ENCODE measurements around the gene FAM186B. TPM values are rescaled to one million over a fixed set of nuclear protein-coding genes. Genes with fewer than 3 reads are reported as not detected.

FAM186B gene
- polyA plus RNA-seq, 3 donors = not detected

DNA sequence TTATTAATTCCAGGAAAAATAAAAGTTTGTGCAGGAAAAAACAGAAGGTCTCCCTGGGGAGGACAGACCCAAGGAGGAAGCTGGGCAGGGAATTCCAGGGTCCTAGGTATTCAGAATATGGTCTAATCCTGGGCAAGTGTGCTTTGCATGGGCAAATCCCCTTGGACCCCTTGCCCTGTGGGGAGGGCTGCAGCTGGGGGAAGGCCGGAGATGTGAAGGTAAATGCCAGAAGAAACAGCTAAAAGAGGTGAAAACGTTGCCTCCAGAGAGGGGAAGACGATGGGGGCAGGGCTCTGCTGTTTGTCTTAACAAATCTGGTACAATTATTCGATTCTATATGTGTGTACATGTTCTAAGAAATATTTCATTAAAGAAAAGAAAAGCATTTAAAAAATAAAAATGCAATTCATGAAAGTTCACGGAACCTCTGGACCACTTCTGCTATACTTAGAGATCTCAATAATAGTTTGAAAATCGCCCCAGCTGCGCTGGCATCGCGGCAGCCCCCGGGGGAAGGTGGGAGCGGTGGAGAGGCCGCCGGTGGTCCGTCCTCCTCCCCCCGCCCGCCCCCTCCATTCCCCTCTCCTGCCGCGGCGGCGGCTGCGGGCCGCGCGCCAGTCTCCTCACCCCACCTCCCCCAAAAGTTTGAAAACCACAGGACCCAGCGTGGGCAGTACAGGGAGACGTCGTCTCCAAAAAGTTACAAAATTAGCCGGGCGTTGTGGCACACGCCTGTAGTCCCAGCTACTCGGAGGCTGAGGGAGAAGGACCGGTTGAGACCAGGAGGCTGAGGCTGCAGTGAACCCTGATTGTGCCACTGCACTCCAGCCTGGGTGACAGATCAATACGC is 16.4 kb upstream of the FAM186B start:
- peak overlapping the region; percentile 94 for H3K4me2 ChIP-seq (replicated peaks; ENCODE audit: extremely low read depth, low read length, poor library complexity, severe bottlenecking)
- H3K27ac ChIP-seq (ENCODE audit: low read depth in 1 of 2, low read length in 2 of 2) = no peak overlapping the region
- H2AFZ ChIP-seq (ENCODE audit: insufficient read depth, low read depth, low read length, poor library complexity, severe bottlenecking) = peak overlapping the region; percentile 84
- Mint-ChIP-seq H3K9me3 (peaks cover 0 to 6% (median 2%) of the 10 kb centered on the region in 7 donors), H3K36me3 (no peaks in the 10 kb centered on the region), H3K4me3 (peak overlapping the region; percentile 86 to 94), H3K27ac (no peak overlapping the region), H3K27me3 (ENCODE audit: low read depth in 3 of 3) (peaks cover 42 to 64% (median 53%) of the 10 kb centered on the region in 3 donors), H3K4me1 (peaks cover 26% of the 10 kb centered on the region)
- H3K9me3 ChIP-seq (replicated peaks in 1 of 2; ENCODE audit: control insufficient read depth in 1 of 2, insufficient read depth in 1 of 2, low read length in 2 of 2) = no peaks in the 10 kb centered on the region
- WGBS (ENCODE audit: insufficient coverage) = 2% methylated on average over 13 of the region's 33 CpGs
- no peaks in the 10 kb centered on the region for H3K79me2 ChIP-seq (ENCODE audit: insufficient read depth, low read length)
- H3K4me3 ChIP-seq (replicated peaks in 1 of 3; ENCODE audit: low read depth in 2 of 3, low read length in 3 of 3) = peak overlapping the region in 2 of 3 experiments; percentile 51 to 82
- peaks cover 18 to 22% of the 10 kb centered on the region in 2 donors for H3K4me1 ChIP-seq (ENCODE audit: control insufficient read depth in 1 of 2, insufficient read depth in 2 of 2, low read length in 2 of 2)
- peaks cover 15 to 51% of the 10 kb centered on the region in 2 donors for H3K27me3 ChIP-seq (ENCODE audit: control insufficient read depth in 2 of 2, insufficient read depth in 2 of 2, low read length in 2 of 2)
- intact Hi-C loops (cut with micrococcal nuclease) = no loop called here
- H4K20me1 ChIP-seq (ENCODE audit: insufficient read depth, low read length) = no peaks in the 10 kb centered on the region
- DNase-seq = no peak
- TF ChIP-seq, protein P1, sequence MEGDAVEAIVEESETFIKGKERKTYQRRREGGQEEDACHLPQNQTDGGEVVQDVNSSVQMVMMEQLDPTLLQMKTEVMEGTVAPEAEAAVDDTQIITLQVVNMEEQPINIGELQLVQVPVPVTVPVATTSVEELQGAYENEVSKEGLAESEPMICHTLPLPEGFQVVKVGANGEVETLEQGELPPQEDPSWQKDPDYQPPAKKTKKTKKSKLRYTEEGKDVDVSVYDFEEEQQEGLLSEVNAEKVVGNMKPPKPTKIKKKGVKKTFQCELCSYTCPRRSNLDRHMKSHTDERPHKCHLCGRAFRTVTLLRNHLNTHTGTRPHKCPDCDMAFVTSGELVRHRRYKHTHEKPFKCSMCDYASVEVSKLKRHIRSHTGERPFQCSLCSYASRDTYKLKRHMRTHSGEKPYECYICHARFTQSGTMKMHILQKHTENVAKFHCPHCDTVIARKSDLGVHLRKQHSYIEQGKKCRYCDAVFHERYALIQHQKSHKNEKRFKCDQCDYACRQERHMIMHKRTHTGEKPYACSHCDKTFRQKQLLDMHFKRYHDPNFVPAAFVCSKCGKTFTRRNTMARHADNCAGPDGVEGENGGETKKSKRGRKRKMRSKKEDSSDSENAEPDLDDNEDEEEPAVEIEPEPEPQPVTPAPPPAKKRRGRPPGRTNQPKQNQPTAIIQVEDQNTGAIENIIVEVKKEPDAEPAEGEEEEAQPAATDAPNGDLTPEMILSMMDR (IDR thresholded peaks at IDR 0.05) = no peak
- H3K36me3 ChIP-seq (replicated peaks in 1 of 2; ENCODE audit: control insufficient read depth in 1 of 2, insufficient read depth in 2 of 2, low read length in 2 of 2) = no peaks in the 10 kb centered on the region
- no peak overlapping the region for H3K9ac ChIP-seq (ENCODE audit: insufficient read depth, low read length, poor library complexity, severe bottlenecking)

DNA sequence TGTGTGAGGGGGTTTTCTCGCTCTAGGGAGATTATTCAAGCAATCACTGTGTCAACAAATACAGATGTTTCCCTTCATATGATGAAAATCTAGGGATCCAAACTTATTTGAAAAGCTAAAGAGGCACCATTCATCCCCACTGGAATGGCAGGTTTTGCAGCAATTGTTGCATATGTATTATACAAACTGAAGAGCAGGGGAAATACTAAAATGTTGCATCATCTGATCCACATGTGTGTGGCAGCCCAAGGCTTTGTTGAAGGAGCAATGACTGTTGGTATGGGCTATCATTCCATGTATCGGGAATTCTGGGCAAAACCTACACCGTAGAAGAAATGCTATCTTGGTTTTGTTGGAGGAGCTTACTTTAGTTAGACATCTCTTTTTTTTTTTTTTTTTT is 13.8 kb upstream of the FAM186B start:
- DNase-seq = no peak
- peaks cover 45 to 67% (median 55%) of the 10 kb centered on the region in 3 donors for H3K27me3 Mint-ChIP-seq (ENCODE audit: low read depth in 3 of 3)
- intact Hi-C loops (cut with micrococcal nuclease) = no loop called here
- peak overlapping the region in 1 of 2 donors; percentile 68 for H3K4me3 Mint-ChIP-seq
- no peak overlapping the region for H3K27ac Mint-ChIP-seq
- Histone ChIP-seq H4K20me1 (ENCODE audit: insufficient read depth, low read length) (no peaks in the 10 kb centered on the region), H3K9me3 (replicated peaks in 1 of 2; ENCODE audit: control insufficient read depth in 1 of 2, insufficient read depth in 1 of 2, low read length in 2 of 2) (peaks cover 0 to 3% of the 10 kb centered on the region in 2 donors), H3K4me3 (replicated peaks in 1 of 3; ENCODE audit: low read depth in 2 of 3, low read length in 3 of 3) (no peak overlapping the region), H3K36me3 (replicated peaks in 1 of 2; ENCODE audit: control insufficient read depth in 1 of 2, insufficient read depth in 2 of 2, low read length in 2 of 2) (no peaks in the 10 kb centered on the region), H3K27ac (ENCODE audit: low read depth in 1 of 2, low read length in 2 of 2) (no peak overlapping the region), H3K27me3 (ENCODE audit: control insufficient read depth in 2 of 2, insufficient read depth in 2 of 2, low read length in 2 of 2) (peaks cover 15 to 54% of the 10 kb centered on the region in 2 donors), H3K9ac (ENCODE audit: insufficient read depth, low read length, poor library complexity, severe bottlenecking) (no peak overlapping the region), H2AFZ (ENCODE audit: insufficient read depth, low read depth, low read length, poor library complexity, severe bottlenecking) (no peak overlapping the region), H3K4me2 (replicated peaks; ENCODE audit: extremely low read depth, low read length, poor library complexity, severe bottlenecking) (no peak overlapping the region), H3K79me2 (ENCODE audit: insufficient read depth, low read length) (no peaks in the 10 kb centered on the region), H3K4me1 (ENCODE audit: control insufficient read depth in 1 of 2, insufficient read depth in 2 of 2, low read length in 2 of 2) (peaks cover 18 to 22% of the 10 kb centered on the region in 2 donors)
- WGBS (ENCODE audit: insufficient coverage) = no CpG with 5 or more reads among the region's 3 CpGs
- H3K4me1 Mint-ChIP-seq = peaks cover 21% of the 10 kb centered on the region
- TF ChIP-seq, protein P1 (IDR thresholded peaks at IDR 0.05) = no peak
- H3K9me3 Mint-ChIP-seq = peaks cover 0 to 17% (median 9%) of the 10 kb centered on the region in 7 donors
- no peaks in the 10 kb centered on the region for H3K36me3 Mint-ChIP-seq

All from CD14-positive monocyte (primary cell).